Thyroid gland (tissue), 4 donors: ENCODE measurements around the gene PBX1.

Source experiments
- POLR2A ChIP-seq, 2 donors: fragments of 450-650 bp; IDR thresholded peaks; one replicate each; pipeline ENCODE4 v1.6.1; 2017; ENCODE audit warnings: antibody characterized with exemption in 2 of 2, mild to moderate bottlenecking in 2 of 2, moderate library complexity in 1 of 2
- TF ChIP-seq, protein P1 (sequence below), 6 experiments: fragments of 200-600 bp in 3 of 6; fragments of 450-650 bp in 3 of 6; sonication (generic) in 3 of 6; IDR thresholded peaks; one replicate each; pipeline ENCODE4 v1.5.1; 2016 to 2019; ENCODE audit warnings: antibody characterized with exemption in 6 of 6, mild to moderate bottlenecking in 2 of 6, inconsistent platforms in 1 of 6, moderate library complexity in 1 of 6

DNA sequence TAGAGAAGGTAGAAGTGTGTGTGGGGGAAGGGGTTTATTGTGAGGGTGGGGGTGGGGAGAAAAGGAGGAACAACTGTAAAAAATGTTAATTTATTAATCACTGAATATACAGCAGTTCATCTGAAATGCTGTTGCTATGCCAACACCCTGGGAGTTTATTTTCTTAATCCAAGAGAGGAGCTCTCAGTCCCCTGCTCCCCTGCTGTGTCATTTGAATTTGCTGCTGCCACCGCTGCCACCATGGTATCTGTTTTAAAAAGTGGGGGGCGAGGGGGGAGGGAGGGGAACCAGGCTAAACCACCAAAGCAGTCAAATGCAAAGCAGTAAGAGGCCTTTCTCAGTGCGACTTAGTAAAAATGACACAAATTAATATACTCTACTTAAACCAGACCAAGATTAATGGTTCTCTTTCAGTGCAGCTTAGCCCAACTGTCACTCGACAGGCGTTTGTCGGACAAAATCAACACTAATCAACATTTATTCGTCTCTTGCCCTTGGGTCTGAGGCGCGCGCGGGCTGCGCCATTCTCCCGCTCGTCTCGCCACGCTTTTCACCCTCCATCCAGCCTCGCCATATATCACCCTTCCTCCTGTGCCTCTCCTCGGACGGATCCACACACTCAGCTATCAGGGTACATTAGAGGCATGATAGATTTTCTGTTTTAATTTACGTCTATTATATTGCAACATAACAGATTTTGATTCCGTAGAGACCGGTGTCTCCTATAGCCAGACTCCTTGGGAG lies 76.2 kb downstream of the PBX1 start:
- TF ChIP-seq, protein P1, sequence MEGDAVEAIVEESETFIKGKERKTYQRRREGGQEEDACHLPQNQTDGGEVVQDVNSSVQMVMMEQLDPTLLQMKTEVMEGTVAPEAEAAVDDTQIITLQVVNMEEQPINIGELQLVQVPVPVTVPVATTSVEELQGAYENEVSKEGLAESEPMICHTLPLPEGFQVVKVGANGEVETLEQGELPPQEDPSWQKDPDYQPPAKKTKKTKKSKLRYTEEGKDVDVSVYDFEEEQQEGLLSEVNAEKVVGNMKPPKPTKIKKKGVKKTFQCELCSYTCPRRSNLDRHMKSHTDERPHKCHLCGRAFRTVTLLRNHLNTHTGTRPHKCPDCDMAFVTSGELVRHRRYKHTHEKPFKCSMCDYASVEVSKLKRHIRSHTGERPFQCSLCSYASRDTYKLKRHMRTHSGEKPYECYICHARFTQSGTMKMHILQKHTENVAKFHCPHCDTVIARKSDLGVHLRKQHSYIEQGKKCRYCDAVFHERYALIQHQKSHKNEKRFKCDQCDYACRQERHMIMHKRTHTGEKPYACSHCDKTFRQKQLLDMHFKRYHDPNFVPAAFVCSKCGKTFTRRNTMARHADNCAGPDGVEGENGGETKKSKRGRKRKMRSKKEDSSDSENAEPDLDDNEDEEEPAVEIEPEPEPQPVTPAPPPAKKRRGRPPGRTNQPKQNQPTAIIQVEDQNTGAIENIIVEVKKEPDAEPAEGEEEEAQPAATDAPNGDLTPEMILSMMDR (IDR thresholded peaks at IDR 0.05): no peak
- no peak for TF ChIP-seq POLR2A (IDR thresholded peaks at IDR 0.05)
